ENCODE data around the gene SFR1.

SFR1 gene, protein sequence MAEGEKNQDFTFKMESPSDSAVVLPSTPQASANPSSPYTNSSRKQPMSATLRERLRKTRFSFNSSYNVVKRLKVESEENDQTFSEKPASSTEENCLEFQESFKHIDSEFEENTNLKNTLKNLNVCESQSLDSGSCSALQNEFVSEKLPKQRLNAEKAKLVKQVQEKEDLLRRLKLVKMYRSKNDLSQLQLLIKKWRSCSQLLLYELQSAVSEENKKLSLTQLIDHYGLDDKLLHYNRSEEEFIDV

DNA sequence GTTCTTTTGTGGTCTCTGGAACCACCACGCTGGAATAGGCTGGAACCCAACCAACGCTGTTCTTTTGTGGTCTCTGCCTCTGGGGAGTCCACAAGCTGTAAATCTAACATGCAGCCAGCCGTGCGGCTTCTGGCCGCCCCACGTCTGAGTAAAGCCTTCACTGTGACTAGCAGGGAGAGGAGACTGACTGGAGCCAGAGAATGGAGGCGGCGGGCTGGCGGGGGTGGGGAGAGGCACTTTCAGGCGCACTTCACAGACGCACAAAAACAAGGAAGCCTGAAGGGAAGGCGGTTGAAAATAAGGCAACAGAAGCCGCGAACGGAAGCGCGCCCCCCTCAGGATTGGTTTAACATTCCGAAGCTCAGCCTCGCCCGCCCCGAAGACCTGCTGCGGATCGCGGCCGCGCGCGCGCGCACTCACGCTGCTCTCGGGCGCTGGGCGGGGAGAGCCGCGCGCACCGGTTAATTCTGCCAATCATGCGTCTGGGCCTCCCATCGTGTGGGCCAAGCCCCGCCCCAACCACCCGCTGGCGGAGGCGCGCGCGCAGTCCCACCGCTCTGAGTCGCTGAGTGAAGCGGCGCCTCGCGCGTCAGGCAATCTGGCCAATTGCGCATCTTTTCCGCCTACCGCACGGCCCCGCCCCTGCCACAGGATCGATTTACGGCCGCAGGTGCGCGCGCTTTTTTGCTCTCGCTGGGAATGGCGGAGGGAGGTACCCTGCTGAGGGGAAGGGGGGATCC lies at the start of gene SFR1:
SFR1 (plus strand) TSS at position 687 of the 740 bp plus-strand sequence; CDS start at position 700, 13 bp downstream.
- DNase-seq = peak; percentile 98

GRCh38 chr10:104072786-104073185 lies 49.2 kb upstream of the SFR1 start:
- DNase-seq = no peak

DNA sequence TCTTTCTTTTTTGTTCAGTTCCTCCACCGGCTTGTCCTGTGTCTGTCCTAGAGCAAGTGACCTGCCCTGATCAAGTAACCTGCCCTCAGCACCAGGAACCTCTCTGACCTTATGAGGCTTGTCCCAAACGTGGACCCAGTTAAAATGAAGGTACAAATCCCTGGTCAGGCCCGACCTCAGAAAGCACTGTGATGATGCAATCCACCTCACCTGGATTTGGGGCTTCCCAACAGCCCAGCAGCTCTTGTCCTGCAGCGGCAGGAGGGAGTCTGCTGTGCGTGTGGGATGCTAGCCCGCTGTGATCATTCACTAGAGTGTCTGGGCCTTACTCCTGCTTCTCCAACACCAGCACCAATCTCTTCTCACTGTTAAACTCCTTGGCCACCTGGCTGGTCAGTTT lies 47.5 kb upstream of the SFR1 start:
- no peak for DNase-seq

GRCh38 chr10:104076743-104077160 lies 45.2 kb upstream of the SFR1 start:
- DNase-seq = no peak

DNA sequence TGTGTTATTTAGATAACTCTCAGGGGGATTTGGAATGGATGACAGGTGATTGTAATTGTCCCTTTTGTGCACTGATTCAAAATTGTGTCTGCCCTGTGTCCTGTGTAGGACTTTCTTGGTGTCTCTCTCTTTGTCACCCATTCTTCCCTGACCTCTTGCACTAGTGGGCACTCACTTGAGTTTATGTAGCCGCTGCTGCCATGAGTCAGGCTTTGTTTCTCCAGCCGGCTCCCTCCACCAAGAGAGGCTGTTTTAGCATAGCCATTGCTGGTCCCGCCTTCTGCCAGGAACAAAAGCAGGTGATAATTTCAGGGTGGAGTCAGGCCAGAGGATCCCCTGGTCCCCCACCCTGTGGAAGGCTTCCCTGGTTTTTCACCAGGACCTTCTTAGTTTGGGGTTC lies 44.7 kb upstream of the SFR1 start:
- no peak for DNase-seq

- no peak for DNase-seq
Observed at GRCh38 chr10:104077663-104078151, 44.3 kb upstream of the SFR1 start.

GRCh38 chr10:104080762-104081161 lies 41.2 kb upstream of the SFR1 start:
- DNase-seq = no peak

- no peak for DNase-seq
Observed at GRCh38 chr10:104081998-104082397, 40.0 kb upstream of the SFR1 start.

- no peak for DNase-seq
Observed at GRCh38 chr10:104084482-104085142, 37.4 kb upstream of the SFR1 start.

- no peak for DNase-seq
Observed at GRCh38 chr10:104085801-104086400, 36.1 kb upstream of the SFR1 start, which contains the start of gene COL17A1. Gene COL17A1, minus strand, starts transcription at chr10:104085880. Its CDS starts 5,207 bp downstream, at chr10:104080673.

GRCh38 chr10:104088239-104088638 lies 33.7 kb upstream of the SFR1 start:
- DNase-seq = no peak

- DNase-seq = no peak
Observed at GRCh38 chr10:104089621-104090020, 32.4 kb upstream of the SFR1 start.

GRCh38 chr10:104090611-104091010 lies 31.4 kb upstream of the SFR1 start:
- peak; percentile 58 for DNase-seq

DNA sequence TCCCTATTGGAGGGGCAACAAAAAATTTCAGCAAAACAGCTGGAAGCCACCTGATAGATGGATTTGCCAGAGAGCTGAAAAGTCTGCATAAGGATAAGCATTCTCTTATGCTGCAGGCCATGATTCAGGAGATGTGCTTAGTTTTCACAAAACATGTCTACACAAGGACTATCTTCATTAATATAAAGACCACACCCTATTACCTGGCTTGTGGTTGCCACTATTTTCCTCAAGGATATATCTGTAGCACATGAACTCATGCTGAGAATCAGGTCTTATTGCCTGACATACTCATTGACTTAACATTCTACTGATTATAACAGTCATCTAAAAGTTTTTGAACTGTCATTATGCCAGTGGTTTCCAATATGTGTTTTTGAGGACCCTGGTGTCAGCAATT lies 29.2 kb upstream of the SFR1 start:
- no peak for DNase-seq

DNA sequence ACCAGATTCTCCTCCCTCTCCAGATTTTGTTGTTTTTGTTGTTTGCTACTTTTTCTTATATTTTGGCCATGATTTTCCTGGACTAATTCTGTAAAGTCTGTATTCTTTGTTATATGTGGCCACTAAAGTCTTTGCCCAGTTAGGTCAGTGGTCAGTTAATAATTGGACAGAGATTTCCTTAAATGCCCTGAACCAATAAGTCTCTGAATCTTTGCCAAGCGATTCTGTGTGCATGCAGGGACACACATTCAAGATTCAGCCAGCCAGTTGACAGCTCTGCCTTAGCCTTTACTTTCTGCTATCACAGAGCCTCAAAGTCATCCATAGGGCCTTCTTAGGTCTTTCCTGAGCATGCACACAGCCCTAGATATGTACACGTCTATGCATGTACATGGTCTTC lies 25.3 kb upstream of the SFR1 start:
- DNase-seq = no peak

DNA sequence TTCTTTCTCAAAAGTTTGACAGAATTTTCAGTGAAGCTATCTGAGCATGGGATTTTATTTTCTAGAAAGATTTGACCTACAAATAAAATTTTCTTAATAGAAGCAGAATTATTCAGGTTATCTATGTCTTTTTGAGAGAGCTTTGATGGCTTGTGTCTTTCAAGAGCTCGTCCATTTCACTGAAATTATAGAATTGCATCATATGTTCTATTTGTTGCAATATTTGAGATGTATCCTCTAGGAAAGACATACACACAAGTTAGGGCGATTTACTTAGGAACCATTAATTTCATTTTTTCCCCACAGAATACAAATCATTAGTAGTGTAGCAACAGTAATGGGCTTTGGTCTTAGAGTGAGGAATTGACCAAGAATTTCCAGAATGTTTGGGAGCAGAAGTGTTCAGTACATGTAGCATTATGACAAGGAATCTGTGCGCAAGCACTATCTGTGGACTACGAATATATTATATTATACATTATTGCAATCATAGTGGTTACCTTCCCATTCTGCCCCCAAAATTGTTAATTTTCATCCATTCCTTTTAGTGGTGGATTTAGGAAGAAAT lies 23.5 kb upstream of the SFR1 start:
- DNase-seq = peak; percentile 47

- peak; percentile 38 for DNase-seq
Observed at GRCh38 chr10:104099269-104099668, 22.7 kb upstream of the SFR1 start.

- no peak for DNase-seq
Observed at GRCh38 chr10:104099941-104100340, 22.0 kb upstream of the SFR1 start.

GRCh38 chr10:104100795-104101194 lies 21.2 kb upstream of the SFR1 start:
- DNase-seq = no peak

DNA sequence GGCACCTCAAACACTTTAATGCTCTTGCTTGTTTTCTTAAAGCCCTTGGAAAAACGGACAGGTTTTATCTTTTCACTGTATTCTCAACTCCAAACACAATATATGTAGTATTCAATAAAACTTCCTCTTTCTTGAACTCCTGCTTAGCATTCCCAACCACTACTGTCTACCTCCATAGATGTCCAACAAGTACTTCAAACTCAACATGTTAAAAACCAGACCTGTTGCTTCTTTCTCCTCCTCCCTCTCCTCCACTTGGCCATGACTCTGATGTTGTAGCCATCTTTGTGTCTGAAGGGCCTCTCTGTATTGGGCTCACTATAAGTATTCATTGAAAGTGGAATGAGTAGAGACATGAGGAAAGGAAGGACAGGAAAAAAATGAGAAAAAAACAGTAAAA lies 20.1 kb upstream of the SFR1 start:
- DNase-seq = no peak

- DNase-seq = no peak
Observed at GRCh38 chr10:104103956-104104355, 18.0 kb upstream of the SFR1 start.

- DNase-seq = no peak
Observed at GRCh38 chr10:104104418-104104817, 17.6 kb upstream of the SFR1 start.

GRCh38 chr10:104104926-104105325 lies 17.0 kb upstream of the SFR1 start:
- no peak for DNase-seq
